ENCODE results near the gene PRKCA. TPM values are rescaled to one million over a fixed set of nuclear protein-coding genes. Genes with fewer than 3 reads are reported as not detected.

Gene PRKCA
- total and polyA plus RNA-seq, 10 of the 15 experiments (the other 5 are each of a cell fraction or from before 2014, with no cell fraction given) = 0.11 to 14.6 (median 0.72) TPM

GRCh38 chr17:66795486-66795885 lies 493.1 kb downstream of the PRKCA start (continued):
- no peak for TF ChIP-seq EP300 (IDR thresholded peaks at IDR 0.05; ENCODE audit: borderline replicate concordance in 1 of 2, control insufficient read depth in 1 of 2, low read depth in 2 of 2, low read length in 2 of 2)
- no peak for TF ChIP-seq BACH1 (IDR thresholded peaks at IDR 0.05; ENCODE audit: borderline replicate concordance)
- TF ChIP-seq ZNF217 (IDR thresholded peaks at IDR 0.05) = no peak
- TF ChIP-seq EGR1 (IDR thresholded peaks at IDR 0.05; ENCODE audit: borderline replicate concordance in 1 of 2, low read depth in 2 of 2, low read length in 2 of 2) = no peak
- TF ChIP-seq CEBPZ (IDR thresholded peaks at IDR 0.05; ENCODE audit: low read depth, low read length) = no peak

- Histone ChIP-seq H4K20me1 (ENCODE audit: control insufficient read depth, insufficient read depth) (no peaks in the 10 kb centered on the region), H3K27me3 (replicated peaks in 1 of 2; ENCODE audit: control insufficient read depth in 2 of 2, insufficient read depth in 2 of 2, low read length in 1 of 2) (no peaks in the 10 kb centered on the region), H3K4me1 (ENCODE audit: control insufficient read depth, insufficient read depth, low read length) (no peaks in the 10 kb centered on the region), H3K27ac (ENCODE audit: control insufficient read depth, insufficient read depth) (no peak overlapping the region), H2AFZ (ENCODE audit: control insufficient read depth, low read depth, low read length) (no peak overlapping the region), H3K4me2 (ENCODE audit: control insufficient read depth, insufficient read depth) (no peak overlapping the region), H3K4me3 (no peak overlapping the region), H3K9me3 (replicated peaks; ENCODE audit: control insufficient read depth, insufficient read depth, low read length) (no peaks in the 10 kb centered on the region), H3K9ac (ENCODE audit: control insufficient read depth, insufficient read depth, low read length) (no peak overlapping the region), H3K79me2 (ENCODE audit: control insufficient read depth, insufficient read depth, low read length) (no peaks in the 10 kb centered on the region), H3K36me3 (ENCODE audit: control insufficient read depth in 2 of 2, insufficient read depth in 2 of 2, low read length in 1 of 2) (no peaks in the 10 kb centered on the region)
- FAIRE-seq (no peak), DNase-seq (ENCODE audit: low read depth, low spot score) (no peak), ATAC-seq (no peak)
- WGBS (ENCODE audit: insufficient coverage, insufficient replicate concordance, low lambda C conversion rate, missing lambda C conversion rate) = 19% methylated on average over 10 of the region's 10 CpGs
- in situ Hi-C loops (cut with MboI) (no loop called here), intact Hi-C loops (cut with micrococcal nuclease; ENCODE audit: unreplicated experiment) (no loop called here)
- no peak for TF ChIP-seq WRNIP1 (IDR thresholded peaks at IDR 0.05; ENCODE audit: borderline replicate concordance, low read depth, low read length)
- no peak for TF ChIP-seq BCLAF1 (IDR thresholded peaks at IDR 0.05)
- no peak for TF ChIP-seq CEBPZ (IDR thresholded peaks at IDR 0.05; ENCODE audit: low read depth, low read length)
- no peak for TF ChIP-seq SREBF1 (IDR thresholded peaks at IDR 0.05; ENCODE audit: low read length)
- TF ChIP-seq HDAC6 (IDR thresholded peaks at IDR 0.05; ENCODE audit: unreplicated experiment) = no peak
- no peak for TF ChIP-seq ATF7 (IDR thresholded peaks at IDR 0.05; ENCODE audit: low read depth)
- TF ChIP-seq RELA (IDR thresholded peaks at IDR 0.05; ENCODE audit: borderline replicate concordance, partially characterized antibody) = no peak
- RAD21 ChIA-PET (ENCODE audit: unreplicated experiment) = no interaction called here
- POLR2A ChIA-PET = no interaction called here
- BruUV-seq (replicated peaks) = no TSS peak
- SMC1A ChIA-PET (ENCODE audit: uncharacterized antibody, unreplicated experiment) = no interaction called here
- CTCF ChIA-PET = no interaction called here
Observed at GRCh38 chr17:66799849-66800537, 497.6 kb downstream of the PRKCA start.

Measured in GM12878 (cell line).